Mesothelial cell of epicardium (in vitro differentiated cells): ENCODE data around the gene TMEM82. TPM values are rescaled to one million over a fixed set of nuclear protein-coding genes. Genes with fewer than 3 reads are reported as not detected.

Experiments
- DNase-seq, 2 experiments: peaks; one replicate each; pipeline ENCODE4 v3.0.0; 2021; ENCODE audit warnings: low spot score in 2 of 2; ENCODE audit not compliant: unreplicated experiment in 2 of 2
- H3K27ac Mint-ChIP-seq: 2 replicates; pipeline ENCODE4 v1.8.0; 2021; ENCODE audit warnings: mixed read lengths
- H3K27me3 Mint-ChIP-seq: 2 replicates; pipeline ENCODE4 v1.8.0; 2021; ENCODE audit warnings: low read depth, mixed read lengths
- H3K36me3 Mint-ChIP-seq: 2 replicates; pipeline ENCODE4 v1.8.0; 2021; ENCODE audit warnings: mixed read lengths
- H3K4me1 Mint-ChIP-seq: 2 replicates; pipeline ENCODE4 v1.8.0; 2021; ENCODE audit warnings: mixed read lengths
- H3K4me3 Mint-ChIP-seq: 2 replicates; pipeline ENCODE4 v1.8.0; 2021; ENCODE audit warnings: mild to moderate bottlenecking, moderate library complexity, mixed read lengths
- H3K9me3 Mint-ChIP-seq: 2 replicates; pipeline ENCODE4 v1.8.0; 2021; ENCODE audit warnings: mixed read lengths
- CTCF ChIP-seq: fragments of 200-600 bp; sonication (generic); IDR thresholded peaks from one replicate; pipeline ENCODE4 v1.5.0; 2021; ENCODE audit warnings: antibody characterized with exemption; ENCODE audit not compliant: unreplicated experiment
- total RNA-seq: library from RNA; stranded (reverse); gene quantifications from 3 replicates; pipeline ENCODE4 v1.2.1, GENCODE V29; 2021

The TMEM82 gene
- total RNA-seq, 1 donor from 2014 or later = not detected

DNA sequence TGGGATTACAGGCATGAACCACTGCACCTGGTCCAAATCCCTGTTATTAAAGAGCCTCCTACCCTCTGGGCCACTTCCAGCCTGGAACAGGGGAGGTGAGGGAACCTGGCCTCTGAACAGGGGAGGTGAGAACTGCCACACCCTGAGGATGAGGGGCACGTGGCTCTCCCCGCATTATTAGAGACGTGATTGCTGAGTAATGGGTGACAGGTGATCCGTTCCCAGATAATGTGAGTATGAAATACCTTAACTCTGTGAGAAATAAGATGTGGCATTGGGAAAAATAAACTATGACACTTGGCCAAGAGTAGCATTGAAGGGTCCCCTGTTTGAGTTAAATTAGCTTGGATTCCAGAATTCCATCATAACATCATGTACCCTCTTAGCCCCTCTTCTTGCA lies 19.9 kb upstream of the TMEM82 start:
- peaks cover 21% of the 10 kb centered on the region for H3K36me3 Mint-ChIP-seq
- no peaks in the 10 kb centered on the region for H3K27me3 Mint-ChIP-seq
- DNase-seq = no peak
- H3K4me1 Mint-ChIP-seq = peaks cover 2% of the 10 kb centered on the region
- no peak for TF ChIP-seq CTCF
- H3K9me3 Mint-ChIP-seq = no peaks in the 10 kb centered on the region
- no peak overlapping the region for H3K27ac Mint-ChIP-seq
- no peak overlapping the region for H3K4me3 Mint-ChIP-seq

- Mint-ChIP-seq H3K27me3 (no peaks in the 10 kb centered on the region), H3K4me1 (peaks cover 2% of the 10 kb centered on the region), H3K9me3 (no peaks in the 10 kb centered on the region), H3K4me3 (no peak overlapping the region), H3K36me3 (peaks cover 18% of the 10 kb centered on the region), H3K27ac (no peak overlapping the region)
- no peak for DNase-seq
- TF ChIP-seq CTCF = no peak
Measured at GRCh38 chr1:15722836-15723532, 19.3 kb upstream of the TMEM82 start.

DNA sequence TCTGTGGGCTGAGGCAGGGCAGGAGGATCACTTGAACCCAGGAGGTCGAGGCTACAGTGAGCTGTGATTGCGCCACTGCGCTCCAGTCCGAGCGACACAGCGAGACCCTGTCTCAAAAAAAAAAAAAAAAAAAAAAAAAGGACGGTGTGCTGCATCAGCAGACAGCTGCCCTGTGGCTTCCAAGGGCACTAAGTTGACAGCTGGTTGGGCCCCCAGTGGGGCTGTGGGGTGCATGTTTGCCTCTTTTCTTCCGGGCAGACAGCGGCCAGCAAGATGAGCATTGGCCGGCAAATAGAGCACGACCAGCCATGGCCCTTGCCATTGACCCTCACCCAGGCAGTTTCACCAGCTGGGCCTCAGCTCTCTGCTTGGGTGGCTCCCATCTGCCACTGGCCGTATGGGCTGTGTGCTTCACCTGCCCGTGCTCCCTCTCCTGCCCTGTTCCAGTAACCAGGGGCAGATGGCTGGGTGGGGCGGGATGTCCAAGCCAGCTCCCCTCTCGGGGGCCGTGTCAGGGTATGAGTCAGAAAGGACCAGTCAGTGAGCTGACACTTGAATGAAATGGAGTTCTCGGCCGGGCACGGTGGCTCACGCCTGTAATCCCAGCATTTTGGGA lies 18.6 kb upstream of the TMEM82 start:
- Mint-ChIP-seq H3K27me3 (no peaks in the 10 kb centered on the region), H3K27ac (no peak overlapping the region), H3K4me3 (no peak overlapping the region), H3K36me3 (peaks cover 13% of the 10 kb centered on the region), H3K4me1 (peaks cover 2% of the 10 kb centered on the region), H3K9me3 (no peaks in the 10 kb centered on the region)
- no peak for DNase-seq
- TF ChIP-seq CTCF = no peak

DNA sequence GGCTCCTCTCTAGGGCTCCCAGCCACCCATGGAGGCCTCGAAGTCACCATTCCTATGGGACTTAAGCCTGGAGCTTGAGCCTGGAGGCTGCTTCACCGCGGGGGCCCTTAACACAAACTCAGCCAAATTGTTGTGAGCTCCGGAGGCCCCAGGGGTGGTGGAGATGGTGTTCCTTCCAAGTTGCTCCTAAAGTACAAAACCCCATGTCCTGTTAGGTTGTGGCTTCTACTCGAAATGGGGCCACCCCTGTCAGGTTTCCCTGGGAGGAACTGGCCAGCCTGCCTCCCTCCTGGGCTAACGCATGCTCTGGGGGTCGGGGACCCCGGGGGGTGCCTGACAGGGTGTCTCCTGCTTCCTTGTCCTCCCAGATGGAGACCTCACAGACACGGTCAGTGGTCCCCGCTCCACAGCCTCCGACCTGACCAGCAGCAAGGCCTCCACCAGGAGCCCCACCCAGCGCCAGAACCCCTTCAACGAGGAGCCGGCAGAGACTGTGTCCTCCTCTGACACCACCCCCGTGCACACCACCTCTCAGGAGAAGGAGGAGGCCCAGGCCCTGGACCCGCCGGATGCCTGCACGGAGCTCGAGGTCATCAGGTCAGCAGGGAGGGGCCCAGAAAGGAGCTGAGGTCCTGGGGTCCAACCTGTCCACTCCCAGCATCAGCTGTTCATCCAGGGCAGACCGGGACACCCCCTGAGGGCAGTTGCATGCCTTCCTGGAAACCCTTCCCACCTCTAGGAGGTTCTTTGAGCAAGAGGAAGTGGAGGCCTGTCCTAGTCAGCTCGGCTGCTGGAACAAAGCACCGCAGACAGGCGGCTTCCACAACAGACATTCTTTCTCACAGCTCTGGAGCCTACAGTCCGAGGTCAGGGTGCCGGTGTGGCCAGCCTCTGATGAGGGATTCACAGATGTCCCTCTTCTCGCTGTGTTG lies 17.1 kb upstream of the TMEM82 start:
- Mint-ChIP-seq H3K9me3 (no peaks in the 10 kb centered on the region), H3K27ac (no peak overlapping the region), H3K4me1 (peaks cover 2% of the 10 kb centered on the region), H3K27me3 (no peaks in the 10 kb centered on the region), H3K36me3 (peaks cover 20% of the 10 kb centered on the region), H3K4me3 (no peak overlapping the region)
- DNase-seq = no peak
- no peak for TF ChIP-seq CTCF

GRCh38 chr1:15726508-15726907 lies 15.8 kb upstream of the TMEM82 start:
- Mint-ChIP-seq H3K27ac (no peak overlapping the region), H3K27me3 (no peaks in the 10 kb centered on the region), H3K4me3 (no peak overlapping the region), H3K36me3 (peaks cover 20% of the 10 kb centered on the region), H3K4me1 (peaks cover 2% of the 10 kb centered on the region), H3K9me3 (no peaks in the 10 kb centered on the region)
- no peak for DNase-seq
- no peak for TF ChIP-seq CTCF
